Mammary epithelial cell (primary cell): ENCODE results near the gene TDP1.

Source experiments
- CTCF ChIP-seq, 2 donors: IDR thresholded peaks in 1 of 2; conservative IDR thresholded peaks in 1 of 2; 2 replicates each; pipeline ENCODE4 v1.5.1; 2011 to 2012; ENCODE audit warnings: inconsistent platforms in 2 of 2, low read length in 2 of 2, mild to moderate bottlenecking in 2 of 2, control low read depth in 1 of 2, low read depth in 1 of 2; ENCODE audit not compliant: insufficient read depth in 1 of 2; ENCODE audit errors: extremely low read depth in 1 of 2
- EZH2 ChIP-seq: IDR thresholded peaks from 2 replicates; pipeline ENCODE4 v1.6.1; 2012; ENCODE audit warnings: low read length, inconsistent platforms, borderline replicate concordance

GRCh38 chr14:89953602-89954001 lies 2.1 kb upstream of the TDP1 start:
- TF ChIP-seq CTCF (conservative IDR thresholded peaks at IDR 0.05 in 1 of 2, IDR thresholded peaks at IDR 0.05 in 1 of 2; ENCODE audit: extremely low read depth in 1 of 2, insufficient read depth in 1 of 2, low read depth in 1 of 2, low read length in 2 of 2) (no peak), EZH2 (no peak)
